CD4-positive, alpha-beta T cell treated with Interleukin-15 for 1 hour (primary cell): ENCODE measurements around the gene CAPN9.

Source experiments
- DNase-seq: peaks from one replicate; pipeline ENCODE4 v3.0.0-alpha.2; 2020

CAPN9 gene

DNA sequence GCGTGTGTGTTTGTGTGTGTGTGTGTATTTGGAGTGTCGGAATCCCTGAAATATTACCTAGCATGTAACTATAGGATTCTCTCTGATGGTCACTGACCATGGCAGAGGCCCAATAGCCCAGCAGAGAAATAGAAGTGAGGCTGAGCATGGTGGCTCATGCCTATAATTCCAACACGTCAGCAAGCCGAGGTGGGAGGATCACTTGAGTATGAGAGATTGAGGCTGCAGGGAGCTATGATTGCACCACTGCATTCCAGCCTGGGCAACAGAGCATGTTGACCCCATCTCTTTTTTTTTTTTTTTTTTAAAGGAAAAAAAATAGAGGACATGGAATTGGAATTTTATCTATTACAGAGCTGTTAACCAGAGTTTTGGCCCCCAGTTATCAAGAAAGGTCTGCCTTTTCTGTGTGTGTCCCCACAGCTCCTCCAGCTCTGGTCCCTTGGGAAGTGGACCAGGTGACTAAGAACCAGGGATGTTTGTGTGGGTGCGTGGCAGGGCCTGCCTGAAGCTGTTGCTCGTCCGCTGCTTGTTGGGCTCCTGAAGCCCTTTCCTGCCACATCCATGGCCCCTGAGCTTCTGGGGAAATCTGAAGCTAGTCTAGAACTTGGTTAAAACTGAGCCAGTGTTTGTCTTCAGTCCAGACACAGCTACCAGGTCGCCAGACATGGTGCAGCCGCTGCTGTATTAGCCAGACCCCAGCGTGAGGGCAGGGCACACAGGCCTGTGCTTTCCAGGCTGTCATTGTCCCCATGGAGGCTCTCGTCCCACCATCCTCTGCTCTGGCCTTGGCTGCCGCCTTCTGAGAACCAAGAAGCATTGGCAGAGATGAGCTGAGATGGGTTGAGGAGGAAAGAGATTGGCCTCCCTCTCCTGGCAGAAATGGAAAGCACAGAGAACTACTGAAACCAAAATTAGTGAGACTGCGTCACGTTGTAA, 25.5 kb downstream of the CAPN9 start:
- no peak for DNase-seq

DNA sequence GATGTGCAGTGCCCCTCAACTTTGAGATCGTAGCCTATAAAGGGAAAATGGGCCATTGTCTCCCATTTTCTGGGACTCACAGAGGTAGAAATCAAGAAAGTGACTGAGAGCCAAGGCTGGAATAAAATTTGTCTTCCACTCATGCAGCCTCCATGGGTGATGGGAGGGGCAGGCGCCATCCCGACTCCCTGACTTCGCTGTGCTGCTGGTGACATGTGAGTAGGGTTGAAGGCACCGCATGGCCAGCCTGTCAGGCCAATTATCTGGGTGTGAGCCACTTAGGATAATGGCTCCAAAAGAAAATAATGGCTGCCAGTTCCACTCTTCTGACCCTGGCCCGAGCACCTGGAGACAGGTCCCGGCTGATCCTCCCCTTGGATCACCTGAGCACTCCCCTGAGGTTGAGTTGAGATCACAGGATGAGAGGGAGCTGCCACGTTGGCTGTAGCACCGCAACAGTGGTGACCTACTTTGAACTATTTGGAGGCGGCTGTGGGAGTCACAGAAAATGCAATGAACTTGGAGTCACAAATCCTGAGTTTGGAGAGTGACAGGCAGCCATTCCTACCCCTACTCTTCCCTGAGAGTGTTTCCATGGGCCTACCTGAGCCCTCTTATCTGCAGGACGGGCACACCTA, 26.3 kb downstream of the CAPN9 start:
- no peak for DNase-seq

DNA sequence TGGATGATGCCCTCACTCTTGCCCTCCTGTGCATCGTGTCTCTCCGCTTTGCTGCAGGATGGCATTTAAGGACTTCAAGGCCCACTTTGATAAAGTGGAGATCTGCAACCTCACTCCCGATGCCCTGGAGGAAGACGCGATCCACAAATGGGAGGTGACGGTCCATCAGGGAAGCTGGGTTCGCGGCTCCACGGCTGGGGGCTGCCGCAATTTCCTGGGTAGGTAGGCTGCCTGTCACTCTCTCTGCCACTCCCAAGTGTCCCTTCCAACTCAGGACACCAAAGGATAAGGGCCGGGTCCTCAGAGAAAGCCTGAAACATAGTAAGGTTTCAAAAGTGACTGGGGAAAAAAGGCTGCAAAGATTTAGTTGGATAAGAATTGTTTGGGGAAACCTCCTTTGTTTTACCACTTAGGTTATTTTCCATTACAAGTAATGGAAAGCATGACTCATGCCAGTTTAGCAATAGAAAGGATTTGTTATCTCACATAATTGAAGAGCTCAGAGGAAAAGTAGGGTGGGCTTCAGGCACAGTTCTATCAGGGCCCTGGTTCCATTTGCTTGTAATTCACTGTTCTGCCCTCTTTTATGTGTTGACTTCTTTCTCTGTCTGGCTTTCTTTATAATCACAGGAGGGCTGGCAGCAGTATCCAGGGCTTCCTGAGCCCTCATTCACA, 31.9 kb downstream of the CAPN9 start:
- no peak for DNase-seq

- DNase-seq: no peak
Observed at GRCh38 chr1:230781131-230781530, 33.9 kb downstream of the CAPN9 start.

- no peak for DNase-seq
Observed at GRCh38 chr1:230781594-230781993, 34.4 kb downstream of the CAPN9 start.

- no peak for DNase-seq
Observed at GRCh38 chr1:230784163-230784562, 37.0 kb downstream of the CAPN9 start.

- no peak for DNase-seq
Observed at GRCh38 chr1:230785636-230786384, 38.6 kb downstream of the CAPN9 start.

DNA sequence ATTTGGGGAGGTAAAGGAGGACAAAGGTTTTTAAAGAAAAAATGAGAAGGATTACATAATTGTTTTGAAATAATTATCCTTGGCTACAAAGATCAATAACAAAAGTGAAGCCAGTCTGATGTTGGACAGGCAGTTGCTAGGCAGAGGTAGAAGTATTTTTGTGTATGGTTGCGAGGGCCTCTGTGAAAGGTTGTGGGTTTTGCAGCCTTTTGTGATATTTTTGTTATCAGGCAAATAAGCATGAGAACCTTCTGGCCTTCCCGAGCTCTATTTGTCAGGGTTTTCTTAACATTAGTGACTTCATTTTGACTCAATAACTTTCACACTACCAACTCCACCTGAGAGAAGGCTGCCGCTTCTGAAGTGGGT, 39.2 kb downstream of the CAPN9 start:
- DNase-seq: no peak

- DNase-seq: no peak
Observed at GRCh38 chr1:230787471-230787870, 40.3 kb downstream of the CAPN9 start.

DNA sequence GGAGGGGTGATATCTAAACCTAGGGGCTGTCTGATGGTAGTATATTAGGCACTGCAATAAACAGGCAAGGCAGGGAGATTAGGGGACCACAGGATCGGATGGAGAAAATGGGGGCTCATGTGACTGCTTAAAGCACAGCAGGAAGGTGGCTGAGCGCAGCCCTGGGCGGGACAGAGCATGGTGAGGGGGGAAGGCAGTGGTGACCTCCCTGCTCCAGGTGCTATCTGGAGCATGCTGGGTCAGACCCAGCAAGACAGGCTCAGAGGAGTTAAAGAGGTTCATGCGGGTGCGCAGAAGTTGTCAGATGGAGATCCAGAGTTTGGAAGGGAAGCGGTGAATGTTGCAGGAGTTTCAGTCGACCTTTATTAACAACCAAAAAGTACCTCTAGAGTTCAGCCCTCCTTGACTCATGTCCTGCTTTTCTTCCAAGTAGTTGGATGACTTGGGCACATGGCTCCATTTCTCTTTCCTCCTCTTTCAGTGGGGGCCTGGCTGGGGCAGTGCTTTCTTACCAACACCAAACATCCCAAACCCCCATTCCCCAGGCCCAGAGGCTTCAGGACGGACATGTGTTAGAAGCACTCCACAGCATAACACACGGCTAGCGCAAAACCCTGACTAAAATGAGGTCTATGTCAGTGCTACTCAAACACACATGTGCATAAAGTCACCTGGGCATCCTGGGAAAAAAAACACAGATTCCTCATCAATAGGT, 41.5 kb downstream of the CAPN9 start:
- no peak for DNase-seq

DNA sequence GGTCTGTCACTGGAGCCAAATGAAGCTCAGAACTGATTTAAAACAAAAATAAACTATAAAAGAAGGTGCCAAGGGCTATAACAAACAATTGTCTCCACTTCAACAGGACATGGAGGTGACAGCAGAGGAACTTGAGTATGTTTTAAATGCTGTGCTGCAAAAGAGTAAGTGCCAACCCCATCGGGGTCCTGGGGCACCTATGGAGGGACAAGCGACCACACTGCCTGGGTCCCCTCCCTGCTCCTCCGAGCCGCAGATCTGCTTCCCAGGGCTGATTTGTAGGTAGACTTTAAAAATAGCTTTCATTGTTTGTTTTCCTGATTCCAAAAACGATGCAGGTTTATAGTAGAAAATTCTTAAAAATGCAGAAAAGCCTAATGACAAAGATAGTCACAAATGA, 42.8 kb downstream of the CAPN9 start:
- DNase-seq: no peak

- no peak for DNase-seq
Observed at GRCh38 chr1:230791986-230792564, 44.9 kb downstream of the CAPN9 start.

GRCh38 chr1:230792691-230793462, 45.7 kb downstream of the CAPN9 start:
- DNase-seq: no peak

GRCh38 chr1:230793463-230793745, 46.2 kb downstream of the CAPN9 start:
- no peak for DNase-seq

- no peak for DNase-seq
Observed at GRCh38 chr1:230794431-230794830, 47.2 kb downstream of the CAPN9 start.

GRCh38 chr1:230794871-230795605, 47.9 kb downstream of the CAPN9 start:
- no peak for DNase-seq

- DNase-seq: no peak
Observed at GRCh38 chr1:230796626-230797025, 49.4 kb downstream of the CAPN9 start.

DNA sequence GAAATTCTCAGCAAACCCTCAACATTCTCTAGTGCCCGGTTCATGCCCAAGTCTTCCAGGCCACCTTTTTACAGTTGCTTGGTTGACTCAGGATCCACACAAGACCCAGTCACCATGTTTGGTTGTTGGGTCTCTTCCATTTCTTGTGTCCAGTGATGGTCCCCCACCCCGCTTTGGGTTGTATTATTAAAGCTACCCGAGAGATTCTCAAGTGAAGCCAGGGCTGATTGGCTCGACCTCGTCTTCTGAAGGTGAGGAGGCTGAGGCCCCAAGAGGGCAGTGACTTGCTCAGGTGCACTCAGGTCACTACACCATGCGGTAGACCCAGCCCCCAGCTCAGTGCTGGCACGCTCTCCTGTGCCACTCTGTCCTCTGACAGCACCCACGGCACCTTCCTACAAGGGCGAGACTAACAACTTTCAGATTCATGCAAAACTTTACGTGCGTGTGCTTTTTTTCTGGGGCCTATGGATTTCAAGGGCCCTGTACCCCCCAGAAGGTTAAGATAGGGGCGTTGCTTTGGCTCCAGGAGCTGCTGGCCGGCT, 50.3 kb downstream of the CAPN9 start:
- DNase-seq: no peak

GRCh38 chr1:230797942-230798365, 50.8 kb downstream of the CAPN9 start:
- DNase-seq: no peak

- DNase-seq: no peak
Observed at GRCh38 chr1:230798491-230798890, 51.3 kb downstream of the CAPN9 start.
